ENCODE results near the gene SPEF2.

SPEF2 gene

GRCh38 chr5:35847961-35848360 is 230.3 kb downstream of the SPEF2 start:
- Histone ChIP-seq H3K4me1 (ENCODE audit: control insufficient read depth, low read length) (peaks cover 14% of the 10 kb centered on the region), H3F3A (ENCODE audit: control insufficient read depth, insufficient read depth) (no peaks in the 10 kb centered on the region), H3K36me3 (ENCODE audit: control insufficient read depth, low read length) (no peaks in the 10 kb centered on the region; the same call in 1 of the 2 replicates), H3K27me3 (ENCODE audit: control insufficient read depth, low read length) (no peaks in the 10 kb centered on the region), H3K9me2 (replicated peaks; ENCODE audit: control insufficient read depth, low read length) (no peaks in the 10 kb centered on the region), H3K79me2 (ENCODE audit: control insufficient read depth, low read length) (no peaks in the 10 kb centered on the region), H3K27ac (ENCODE audit: low read depth, low read length) (no peak overlapping the region), H4K20me1 (ENCODE audit: control insufficient read depth, insufficient read depth, low read depth, low read length) (no peaks in the 10 kb centered on the region), H3K4me3 (ENCODE audit: low read length) (no peak overlapping the region), H3K4me2 (ENCODE audit: low read length) (no peak overlapping the region), H3K9me3 (ENCODE audit: control insufficient read depth, insufficient read depth, low read length) (peaks cover 33% of the 10 kb centered on the region)
- TF ChIP-seq EZH2phosphoT487 (IDR thresholded peaks at IDR 0.05; ENCODE audit: borderline replicate concordance, low read length) (no peak), CTCF (IDR thresholded peaks at IDR 0.05; ENCODE audit: low read depth, low read length, poor library complexity, severe bottlenecking) (no peak)

- Histone ChIP-seq H3K79me2 (ENCODE audit: control insufficient read depth, low read length) (no peaks in the 10 kb centered on the region), H3K36me3 (ENCODE audit: control insufficient read depth, low read length) (no peaks in the 10 kb centered on the region; the same call in 1 of the 2 replicates), H3K9me3 (ENCODE audit: control insufficient read depth, insufficient read depth, low read length) (peaks cover 24% of the 10 kb centered on the region), H3K4me2 (ENCODE audit: low read length) (no peak overlapping the region), H3K4me3 (ENCODE audit: low read length) (no peak overlapping the region), H4K20me1 (ENCODE audit: control insufficient read depth, insufficient read depth, low read depth, low read length) (no peaks in the 10 kb centered on the region), H3K9me2 (replicated peaks; ENCODE audit: control insufficient read depth, low read length) (no peaks in the 10 kb centered on the region), H3K27me3 (ENCODE audit: control insufficient read depth, low read length) (no peaks in the 10 kb centered on the region), H3F3A (ENCODE audit: control insufficient read depth, insufficient read depth) (no peaks in the 10 kb centered on the region), H3K4me1 (ENCODE audit: control insufficient read depth, low read length) (peaks cover 33% of the 10 kb centered on the region), H3K27ac (ENCODE audit: low read depth, low read length) (no peak overlapping the region)
- TF ChIP-seq EZH2phosphoT487 (IDR thresholded peaks at IDR 0.05; ENCODE audit: borderline replicate concordance, low read length), result no peak
- no peak for TF ChIP-seq CTCF (IDR thresholded peaks at IDR 0.05; ENCODE audit: low read depth, low read length, poor library complexity, severe bottlenecking)
Measured at GRCh38 chr5:35849860-35850259, 232.2 kb downstream of the SPEF2 start.

GRCh38 chr5:35850967-35851680 is 233.5 kb downstream of the SPEF2 start:
- no peaks in the 10 kb centered on the region for H4K20me1 ChIP-seq (ENCODE audit: control insufficient read depth, insufficient read depth, low read depth, low read length)
- no peak for TF ChIP-seq EZH2phosphoT487 (IDR thresholded peaks at IDR 0.05; ENCODE audit: borderline replicate concordance, low read length)
- no peak for TF ChIP-seq CTCF (IDR thresholded peaks at IDR 0.05; ENCODE audit: low read depth, low read length, poor library complexity, severe bottlenecking)
- H3K36me3 ChIP-seq (ENCODE audit: control insufficient read depth, low read length), result no peaks in the 10 kb centered on the region; the same call in none of the 2 replicates
- no peaks in the 10 kb centered on the region for H3K79me2 ChIP-seq (ENCODE audit: control insufficient read depth, low read length)
- no peaks in the 10 kb centered on the region for H3K27me3 ChIP-seq (ENCODE audit: control insufficient read depth, low read length)
- H3K9me3 ChIP-seq (ENCODE audit: control insufficient read depth, insufficient read depth, low read length), result peaks cover 12% of the 10 kb centered on the region
- H3K4me3 ChIP-seq (ENCODE audit: low read length), result no peak overlapping the region
- H3K4me2 ChIP-seq (ENCODE audit: low read length), result no peak overlapping the region
- H3K4me1 ChIP-seq (ENCODE audit: control insufficient read depth, low read length), result peaks cover 46% of the 10 kb centered on the region
- no peaks in the 10 kb centered on the region for H3F3A ChIP-seq (ENCODE audit: control insufficient read depth, insufficient read depth)
- H3K27ac ChIP-seq (ENCODE audit: low read depth, low read length), result no peak overlapping the region
- no peaks in the 10 kb centered on the region for H3K9me2 ChIP-seq (replicated peaks; ENCODE audit: control insufficient read depth, low read length)

All from DOHH2 (cell line).